K562 (cell line): ENCODE data around the gene LRP1B. TPM values are rescaled to one million over a fixed set of nuclear protein-coding genes. Genes with fewer than 3 reads are reported as not detected.
A peak's percentile ranks its signal among the peaks of the same experiment; 100 is the strongest.

Experiments used
- ATAC-seq: fragments of 200-7000 bp; cut with Tn5 transposase; 3 replicates; pipeline ENCODE4 v1.9.1; 2020; ENCODE audit warnings: moderate library complexity
- BruUV-seq: library from RNA; stranded (reverse); fragments of 400-500 nt; replicated peaks from 2 replicates; lab custom pipeline; 2021; lab: Mats Ljungman, UMichigan
- CTCF ChIA-PET: fragments of 300-600 bp; formaldehyde crosslinking; extraction: SDS; loops from one replicate; lab custom pipeline; 2021; ENCODE audit warnings: low intra/inter-chr PET ratio; lab: Yijun Ruan, JAX
- POLR2A ChIA-PET: fragments of 300-600, 350-650 bp; sonication (Branson Sonifier 250); formaldehyde crosslinking; extraction: SDS; loops from one replicate; lab custom pipeline; 2021; ENCODE audit warnings: antibody characterized with exemption, inconsistent platforms; lab: Yijun Ruan, JAX
- DNase-seq, 4 experiments: peaks; one replicate each; pipeline versions ENCODE4 v3.0.0 to v3.0.0-alpha.2; 2011 to 2018; ENCODE audit warnings: low spot score in 3 of 4, mixed read lengths in 3 of 4; ENCODE audit errors: extremely low read depth in 1 of 4
- FAIRE-seq: peaks from 2 replicates; lab custom pipeline; 2011; peaks lifted over from hg19 to GRCh38; lab: Jason Lieb, UNC
- H2AFZ ChIP-seq: 2 replicates; pipeline ENCODE4 v1.6.0; 2011; ENCODE audit warnings: low read depth, low read length, control low read depth, inconsistent platforms
- H3K27ac ChIP-seq: fragments of 200-600 bp; 3 replicates; pipeline ENCODE4 v1.8.0; 2011; ENCODE audit warnings: low read depth, mild to moderate bottlenecking, control low read depth, inconsistent platforms, low read length, moderate library complexity, mixed read lengths; ENCODE audit errors: extremely low read depth
- H3K27me3 ChIP-seq, 2 experiments: fragments of 300-600 bp in 1 of 2; 2 replicates in 1 of 2; 3 replicates in 1 of 2; pipeline versions ENCODE4 v1.6.0 to v1.8.0; 2011; ENCODE audit warnings: inconsistent platforms in 2 of 2, low read length in 2 of 2, mild to moderate bottlenecking in 1 of 2, mixed read lengths in 1 of 2, moderate library complexity in 1 of 2; ENCODE audit not compliant: control insufficient read depth in 2 of 2, insufficient read depth in 2 of 2
- H3K36me3 ChIP-seq: fragments of 300-600 bp; 3 replicates; pipeline ENCODE4 v1.8.0; 2011; ENCODE audit warnings: mild to moderate bottlenecking, low read length, inconsistent platforms; ENCODE audit not compliant: control insufficient read depth, insufficient read depth
- H3K4me1 ChIP-seq, 2 experiments: fragments of 200-600 bp in 1 of 2; replicated peaks in 1 of 2; 2 replicates in 1 of 2; 3 replicates in 1 of 2; pipeline versions ENCODE4 v1.5.1 to v1.8.0; 2011; ENCODE audit warnings: inconsistent platforms in 2 of 2, low read length in 2 of 2, mild to moderate bottlenecking in 1 of 2, mixed read lengths in 1 of 2, moderate library complexity in 1 of 2; ENCODE audit not compliant: control insufficient read depth in 2 of 2, insufficient read depth in 2 of 2
- H3K4me2 ChIP-seq: 2 replicates; pipeline ENCODE4 v1.6.1; 2011; ENCODE audit warnings: low read length, control low read depth, inconsistent platforms, mixed read lengths; ENCODE audit not compliant: insufficient read depth
- H3K4me3 ChIP-seq: fragments of 200-600 bp; sonication (generic), shearing (Covaris generic); 2 replicates; pipeline ENCODE4 v1.5.1; 2016; ENCODE audit warnings: control low read depth, inconsistent platforms
- H3K79me2 ChIP-seq: fragments of 200-600 bp; 3 replicates; pipeline ENCODE4 v1.8.0; 2011; ENCODE audit warnings: low read length, inconsistent platforms; ENCODE audit not compliant: control insufficient read depth, insufficient read depth
- H3K9ac ChIP-seq, 2 experiments: 2 replicates each; pipeline versions ENCODE4 v1.6.0 to v1.6.1; 2011; ENCODE audit warnings: low read depth in 2 of 2, low read length in 2 of 2, control low read depth in 1 of 2, inconsistent platforms in 1 of 2, mild to moderate bottlenecking in 1 of 2, mixed read lengths in 1 of 2; ENCODE audit not compliant: insufficient read depth in 1 of 2
- H3K9me1 ChIP-seq: one replicate; pipeline ENCODE4 v1.6.0; 2011; ENCODE audit warnings: inconsistent platforms, mild to moderate bottlenecking, low read length, moderate library complexity; ENCODE audit not compliant: control insufficient read depth, insufficient read depth
- H3K9me3 ChIP-seq: replicated peaks from 2 replicates; pipeline ENCODE4 v1.5.1; 2011; ENCODE audit warnings: low read depth, low read length, inconsistent platforms; ENCODE audit not compliant: control insufficient read depth, insufficient read depth
- H4K20me1 ChIP-seq: replicated peaks from 2 replicates; pipeline ENCODE4 v1.6.1; 2011; ENCODE audit warnings: low read length, inconsistent platforms, mixed read lengths; ENCODE audit not compliant: control insufficient read depth, insufficient read depth
- BRD9 ChIP-seq: fragments of 450-650 bp; IDR thresholded peaks from 2 replicates; pipeline ENCODE4 v1.6.1; 2018; ENCODE audit warnings: low read depth; ENCODE audit not compliant: partially characterized antibody
- C11orf30 ChIP-seq: fragments of 450-650 bp; IDR thresholded peaks from 2 replicates; pipeline ENCODE4 v1.6.1; 2016; ENCODE audit warnings: low read depth, mild to moderate bottlenecking
- CBFA2T2 ChIP-seq: fragments of 450-650 bp; conservative IDR thresholded peaks from 2 replicates; pipeline ENCODE4 v1.6.1; 2017; ENCODE audit warnings: mild to moderate bottlenecking
- DDX20 ChIP-seq: fragments of 450-650 bp; IDR thresholded peaks from 2 replicates; pipeline ENCODE4 v1.6.1; 2016; ENCODE audit warnings: missing genetic modification characterization, low read depth, mild to moderate bottlenecking, missing compliant biosample characterization, moderate library complexity
- EHMT2 ChIP-seq: fragments of 450-650 bp; IDR thresholded peaks from 2 replicates; pipeline ENCODE4 v1.6.1; 2018; ENCODE audit warnings: antibody characterized with exemption
- HNRNPH1 ChIP-seq: fragments of 200-400 bp; formaldehyde crosslinking; optimal IDR thresholded peaks from 2 replicates; pipeline ENCODE3; 2017; ENCODE audit warnings: low read depth, mild to moderate bottlenecking, low read length, moderate library complexity
- MAFF ChIP-seq: IDR thresholded peaks from 2 replicates; pipeline ENCODE4 v1.6.1; 2012; ENCODE audit warnings: low read length, improper control_type of control experiment
- MAFG ChIP-seq: fragments of 450-650 bp; conservative IDR thresholded peaks from 2 replicates; pipeline ENCODE4 v1.6.1; 2016; ENCODE audit warnings: missing genetic modification characterization, missing compliant biosample characterization
- ZNF224 ChIP-seq: sonication (generic); formaldehyde crosslinking; IDR thresholded peaks from 2 replicates; pipeline ENCODE4 v1.8.0; 2022; ENCODE audit warnings: mild to moderate bottlenecking, missing genetic modification reagents
- ZNF316 ChIP-seq: fragments of 450-650 bp; IDR thresholded peaks from 2 replicates; pipeline ENCODE4 v1.6.1; 2016
- ZNF76 ChIP-seq: fragments of 250-450 bp; sonication (Bioruptor Pico); IDR thresholded peaks from 2 replicates; pipeline ENCODE4 v1.4.0; 2020; ENCODE audit warnings: mild to moderate bottlenecking, moderate library complexity, borderline replicate concordance
- WGBS: fragments of 100-300 bp; shearing (Covaris generic); methylation state at CpG from one replicate; pipeline ENCODE4 v1.1.6; 2016; ENCODE audit warnings: low coverage, mixed read lengths; ENCODE audit not compliant: insufficient coverage; ENCODE audit errors: missing lambda C conversion rate; 5-methylcytosine and 5-hydroxymethylcytosine counted together
- in situ Hi-C: fragments of 300-500 bp; cut with MboI; formaldehyde crosslinking; loops from 4 replicates; pipeline ENCODE4 v1.15.0; 2018; ENCODE audit warnings: inconsistent platforms, mixed read lengths
- intact Hi-C: fragments of 100-400 bp; cut with micrococcal nuclease; formaldehyde crosslinking; loops from 2 replicates; pipeline ENCODE4 v1.14.2; 2022
- polyA plus RNA-seq, 8 experiments: library from polyadenylated mRNA; depleted of rRNA in 4 of 8; stranded (reverse) in 5 of 8; unstranded in 3 of 8; fragments of >200 nt; fragmentation: Nextera tagmentation in 2 of 8; fragmentation: Illumina TruSeq in 1 of 8; extraction: Ambion mirVana in 2 of 8; extraction: Trizol in 1 of 8; gene quantifications; 2 replicates each; pipeline versions ENCODE4 v1.2.1 to v1.2.3, GENCODE V29; 2011 to 2014; ENCODE audit warnings: inconsistent platforms in 1 of 8, missing spikeins in 1 of 8
- total RNA-seq, 7 experiments: library from RNA; depleted of rRNA in 6 of 7; stranded (reverse); fragments of >200 nt in 6 of 7; fragmentation: Illumina TruSeq in 2 of 7; extraction: Trizol in 2 of 7; gene quantifications; 2 replicates each; pipeline versions ENCODE4 v1.2.1 to v1.2.3, GENCODE V29; 2011 to 2021; ENCODE audit warnings: low replicate concordance in 1 of 7

LRP1B gene
- total and polyA plus RNA-seq, 9 of the 15 experiments (the other 6 are each of a cell fraction or from before 2014, with no cell fraction given) = not detected

DNA sequence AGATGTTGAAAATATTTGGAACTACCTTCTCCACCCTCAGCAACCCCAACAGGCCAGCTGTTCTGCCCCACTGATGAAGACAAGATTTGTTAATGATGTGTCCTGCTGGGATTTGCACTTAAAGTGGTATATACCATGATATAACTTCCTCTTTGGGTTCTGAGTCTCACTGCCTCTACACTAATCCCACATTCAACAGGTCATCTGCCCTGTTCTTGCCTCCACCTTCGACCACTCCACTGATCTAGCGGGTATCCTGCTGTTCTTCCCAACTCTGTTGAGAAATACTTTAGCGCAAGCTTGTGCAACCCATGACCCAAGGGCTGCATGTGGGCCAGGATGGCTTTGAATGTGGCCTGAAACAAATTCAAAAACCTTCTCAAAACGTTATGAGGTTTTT is 72.7 kb downstream of the LRP1B start:
- no TSS peak for BruUV-seq
- 0% methylated on average over 4 of the region's 4 CpGs for WGBS
- no peak for TF ChIP-seq HNRNPH1
- no peak for TF ChIP-seq ZNF76 (CRISPR knock-in tag)
- no peak for TF ChIP-seq EHMT2
- TF ChIP-seq CBFA2T2 = no peak
- no peak for TF ChIP-seq BRD9
- H4K20me1 ChIP-seq = no peaks in the 10 kb centered on the region
- no peak overlapping the region for H2AFZ ChIP-seq
- no peak overlapping the region for H3K4me2 ChIP-seq
- no peak overlapping the region for H3K9ac ChIP-seq
- no peaks in the 10 kb centered on the region for H3K79me2 ChIP-seq
- POLR2A ChIA-PET = no interaction called here
- intact Hi-C loops (no loop called here), in situ Hi-C loops (no loop called here)
- ATAC-seq (no peak), FAIRE-seq (no peak), DNase-seq (no peak)
- H3K4me3 ChIP-seq = no peak overlapping the region
- CTCF ChIA-PET = no interaction called here
- H3K36me3 ChIP-seq = no peaks in the 10 kb centered on the region
- no peaks in the 10 kb centered on the region for H3K27me3 ChIP-seq
- H3K9me3 ChIP-seq = peaks cover 1% of the 10 kb centered on the region; the same call in 1 of the 2 replicates
- no peak overlapping the region for H3K27ac ChIP-seq
- no peaks in the 10 kb centered on the region for H3K9me1 ChIP-seq
- H3K4me1 ChIP-seq = no peaks in the 10 kb centered on the region

DNA sequence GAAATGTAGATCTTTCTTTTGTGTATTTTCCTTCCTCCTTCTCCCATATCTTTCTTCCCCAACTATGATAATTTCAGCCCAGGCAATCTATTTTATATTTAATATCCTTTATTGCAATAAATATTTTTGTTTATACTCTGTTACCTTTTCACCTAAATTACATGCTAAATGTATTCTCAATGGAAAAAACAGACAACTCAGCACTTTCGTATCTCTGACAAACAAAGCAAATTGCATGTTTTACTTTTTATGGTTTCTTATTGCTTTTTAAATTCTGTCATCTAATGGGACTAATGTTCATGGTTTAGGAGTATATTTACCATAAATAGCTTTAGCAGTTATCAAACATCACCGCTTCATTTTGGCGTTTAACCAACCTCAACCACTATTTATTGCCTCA is 74.0 kb downstream of the LRP1B start:
- no TSS peak for BruUV-seq
- ATAC-seq = no peak
- Histone ChIP-seq H3K9me1 (no peaks in the 10 kb centered on the region), H3K9ac (no peak overlapping the region), H4K20me1 (no peaks in the 10 kb centered on the region), H3K36me3 (no peaks in the 10 kb centered on the region), H3K4me1 (no peaks in the 10 kb centered on the region), H3K27ac (no peak overlapping the region), H3K9me3 (peaks cover 1% of the 10 kb centered on the region; the same call in 1 of the 2 replicates), H2AFZ (no peak overlapping the region), H3K4me3 (no peak overlapping the region), H3K27me3 (no peaks in the 10 kb centered on the region), H3K4me2 (no peak overlapping the region), H3K79me2 (no peaks in the 10 kb centered on the region)
- no peak for DNase-seq
- in situ Hi-C loops = no loop called here
- peak; percentile 38; the same call in 1 of the 2 replicates for TF ChIP-seq C11orf30
- TF ChIP-seq MAFG (tag) = peak; percentile 44
- TF ChIP-seq MAFF = peak; percentile 42; the same call in 1 of the 2 replicates
- no peak for TF ChIP-seq ZNF224 (CRISPR knock-in tag)
- TF ChIP-seq ZNF316 = peak; percentile 54
- no peak for TF ChIP-seq DDX20 (tag)
- 0% methylated on average over 3 of the region's 3 CpGs for WGBS
- intact Hi-C loops = no loop called here
- no peak for FAIRE-seq
- CTCF ChIA-PET = no interaction called here
- POLR2A ChIA-PET = no interaction called here
